ENCODE data around the gene ZSCAN21.

- no peak for TF ChIP-seq CTCF (IDR thresholded peaks at IDR 0.05)
- TF ChIP-seq EP300 (IDR thresholded peaks at IDR 0.05): no peak
Observed at GRCh38 chr7:100022621-100023020, 27.0 kb upstream of the ZSCAN21 start.

All from tibial nerve (tissue), 4 donors.